HG02798 (cell line): Measurements from ENCODE around the gene BSN.

Experiments used
- ATAC-seq: cut with Tn5 transposase; IDR thresholded peaks from one replicate; pipeline ENCODE4 v1.9.1; 2021; ENCODE audit warnings: mild to moderate bottlenecking; ENCODE audit not compliant: unreplicated experiment, poor library complexity

Gene BSN

GRCh38 chr3:49553692-49554632, at the start of gene BSN:
BSN (plus strand) TSS chr3:49554477; CDS start chr3:49554603, 126 bp downstream.
- ATAC-seq, result peak; percentile 90

- no peak for ATAC-seq
Observed at GRCh38 chr3:49506906-49507305, 47.4 kb upstream of the BSN start.

GRCh38 chr3:49509028-49509561, 45.2 kb upstream of the BSN start:
- ATAC-seq, result no peak

- no peak for ATAC-seq
Observed at GRCh38 chr3:49511639-49512038, 42.6 kb upstream of the BSN start.

- no peak for ATAC-seq
Observed at GRCh38 chr3:49512781-49513355, 41.4 kb upstream of the BSN start.

- no peak for ATAC-seq
Observed at GRCh38 chr3:49513494-49514124, 40.7 kb upstream of the BSN start.

GRCh38 chr3:49518016-49518415, 36.3 kb upstream of the BSN start:
- no peak for ATAC-seq

- no peak for ATAC-seq
Observed at GRCh38 chr3:49518441-49518840, 35.8 kb upstream of the BSN start.

- no peak for ATAC-seq
Observed at GRCh38 chr3:49519296-49519695, 35.0 kb upstream of the BSN start.

- ATAC-seq, result no peak
Observed at GRCh38 chr3:49519916-49520385, 34.3 kb upstream of the BSN start.

GRCh38 chr3:49523756-49524747, 30.2 kb upstream of the BSN start:
- no peak for ATAC-seq

- no peak for ATAC-seq
Observed at GRCh38 chr3:49529567-49529966, 24.7 kb upstream of the BSN start.

GRCh38 chr3:49530231-49530630, 24.0 kb upstream of the BSN start:
- no peak for ATAC-seq

- no peak for ATAC-seq
Observed at GRCh38 chr3:49530701-49531100, 23.6 kb upstream of the BSN start.

GRCh38 chr3:49531218-49531617, 23.1 kb upstream of the BSN start:
- no peak for ATAC-seq

- no peak for ATAC-seq
Observed at GRCh38 chr3:49531715-49532114, 22.6 kb upstream of the BSN start.

- no peak for ATAC-seq
Observed at GRCh38 chr3:49533031-49533430, 21.2 kb upstream of the BSN start.

- no peak for ATAC-seq
Observed at GRCh38 chr3:49533786-49534519, 20.3 kb upstream of the BSN start.
